Heart left ventricle (tissue), 13 donors: Measurements from ENCODE around the gene PARPBP.

Experiments used
- CTCF ChIP-seq, 12 donors: fragments of 200-600 bp; sonication (generic) in 4 of 12; IDR thresholded peaks; one replicate each; pipeline versions ENCODE4 v1.5.0 to v1.8.0; 2018 to 2022; ENCODE audit warnings: antibody characterized with exemption in 12 of 12, mild to moderate bottlenecking in 5 of 12
- POLR2A ChIP-seq, 2 donors: fragments of 450-650 bp; IDR thresholded peaks; one replicate each; pipeline ENCODE4 v1.6.1; 2017; ENCODE audit warnings: antibody characterized with exemption in 2 of 2, mild to moderate bottlenecking in 2 of 2, moderate library complexity in 2 of 2
- donor health status: ischemic (EF 13 %, LVEDD 7.1; RV severe dilation, severe dysfunction).
- donor health status: DM: no; HTN: yes; CAD: no.
- donor health status: DM: no; HTN: no; CAD: no.
- donor health status: ischemic (EF 25% LVEDD 6.9; RV normal size, moderate dysfunction).
- donor health status: ischemic (EF 25% LVEDD 5.7; RV mildly dilated, moderate dysfunction).
- donor health status: ischemic (EF 35%, LVEDD 5.7; RV mildly dilated, moderate dysfunction).
- donor health status: nonischemic (EF 11% LVEDD 7.7; RV severe dilation, severe dysfunction).
- donor health status: DM: yes; HTN: yes; CAD: no.
- donor health status: PGD.
- donor health status: ischemic (EF 29% LVEDD 5.4; RV normal size, mild dysfunction).
- donor health status: nonischemic (EF 23%, LVEDD 6.1; RV moderate dilation, normal function).

GRCh38 chr12:102120886-102121285, 903 bp downstream of the PARPBP start:
- TF ChIP-seq POLR2A (IDR thresholded peaks at IDR 0.05) = no peak
- no peak for TF ChIP-seq CTCF (IDR thresholded peaks at IDR 0.05)
